ENCODE results near the gene DIO2.

- TF ChIP-seq CTCF (IDR thresholded peaks at IDR 0.05 in 4 of 5, conservative IDR thresholded peaks at IDR 0.05 in 1 of 5) (no peak), POLR2A (IDR thresholded peaks at IDR 0.05) (no peak)
These were observed 25.0 kb downstream of the DIO2 start for GRCh38 chr14:80186301-80186800.
